HG02840 (cell line): ENCODE measurements around the gene RSKR.
"Not testable (repeated sequence)": the region's sequence is repeated elsewhere in the genome, so short reads cannot be mapped to it uniquely, and the experiment has no call there.

Source experiments
- ATAC-seq: cut with Tn5 transposase; IDR thresholded peaks from one replicate; pipeline ENCODE4 v1.9.1; 2021; ENCODE audit warnings: mild to moderate bottlenecking, moderate library complexity, moderate number of reproducible peaks; ENCODE audit not compliant: unreplicated experiment, low FRiP score

The RSKR gene

GRCh38 chr17:28613931-28614381 is at the start of gene RSKR:
TSS of gene RSKR (minus strand) at chr17:28614185. CDS start at chr17:28614161, 24 bp downstream.
- ATAC-seq = no peak

GRCh38 chr17:28663723-28664122 is 49.7 kb upstream of the RSKR start:
- ATAC-seq = no peak

- ATAC-seq = no peak
Measured at GRCh38 chr17:28662527-28662829, 48.5 kb upstream of the RSKR start.

- peak; percentile 90 for ATAC-seq
Measured at GRCh38 chr17:28661635-28662526, 47.9 kb upstream of the RSKR start, which contains the start of the genes SDF2 and SUPT6H. TSS of gene SDF2 (minus strand) at chr17:28661906. CDS start at chr17:28661876, 30 bp downstream. TSS of gene SUPT6H (plus strand) at chr17:28662205. CDS start at chr17:28673402, 11,197 bp downstream.

GRCh38 chr17:28659497-28659881 is 45.5 kb upstream of the RSKR start:
- ATAC-seq = not testable (repeated sequence)

GRCh38 chr17:28658766-28659496 is 44.9 kb upstream of the RSKR start:
- ATAC-seq = not testable (repeated sequence)

GRCh38 chr17:28658342-28658741 is 44.4 kb upstream of the RSKR start:
- not testable (repeated sequence) for ATAC-seq

GRCh38 chr17:28657756-28658155 is 43.8 kb upstream of the RSKR start:
- no peak for ATAC-seq

- no peak for ATAC-seq
Measured at GRCh38 chr17:28655160-28655559, 41.2 kb upstream of the RSKR start.

- no peak for ATAC-seq
Measured at GRCh38 chr17:28648698-28649097, 34.7 kb upstream of the RSKR start.

GRCh38 chr17:28646039-28646754 is 32.2 kb upstream of the RSKR start:
- ATAC-seq = no peak

GRCh38 chr17:28645576-28645939 is 31.6 kb upstream of the RSKR start:
- ATAC-seq = no peak

GRCh38 chr17:28644787-28645575 is 31.0 kb upstream of the RSKR start, which contains the start of gene BLTP2:
TSS of gene BLTP2 (minus strand) at chr17:28645158. CDS start at chr17:28645056, 102 bp downstream.
- peak; percentile 85 for ATAC-seq

GRCh38 chr17:28643983-28644786 is 30.2 kb upstream of the RSKR start:
- ATAC-seq = no peak

- ATAC-seq = no peak
Measured at GRCh38 chr17:28641579-28641978, 27.6 kb upstream of the RSKR start.

- ATAC-seq = no peak
Measured at GRCh38 chr17:28635506-28635905, 21.5 kb upstream of the RSKR start.

GRCh38 chr17:28634206-28634865 is 20.4 kb upstream of the RSKR start:
- no peak for ATAC-seq

- ATAC-seq = no peak
Measured at GRCh38 chr17:28626818-28627217, 12.8 kb upstream of the RSKR start.

- ATAC-seq = no peak
Measured at GRCh38 chr17:28624148-28624547, 10.2 kb upstream of the RSKR start.
